ENCODE results near the gene IL23R. TPM values are rescaled to one million over a fixed set of nuclear protein-coding genes. Genes with fewer than 3 reads are reported as not detected.

IL23R gene
- total RNA-seq (under 1 TPM in 1 of 2 donors, not detected in 1; 0.21 TPM), polyA plus RNA-seq (not detected)
- long read RNA-seq, donor 1, result 0 reads
- long read RNA-seq, donor 2, result 0 reads

GRCh38 chr1:67166196-67166595 lies at the start of gene IL23R:
TSS of gene IL23R (plus strand) at chr1:67166454. CDS start at chr1:67168121, 1,667 bp downstream.
- Histone ChIP-seq H3K36me3 (ENCODE audit: control insufficient read depth in 1 of 2, insufficient read depth in 2 of 2, low read length in 1 of 2) (no peaks in the 10 kb centered on the region), H3K27ac (ENCODE audit: low read depth in 1 of 2, low read length in 2 of 2) (no peak within 1 kb of the TSS), H3K4me3 (ENCODE audit: low read length in 2 of 2) (no peak within 1 kb of the TSS), H3K4me1 (ENCODE audit: control insufficient read depth in 1 of 2, insufficient read depth in 2 of 2, low read length in 2 of 2) (no peaks in the 10 kb centered on the region), H3K27me3 (ENCODE audit: control insufficient read depth in 1 of 2, insufficient read depth in 2 of 2, low read length in 1 of 2) (no peaks in the 10 kb centered on the region), H3K9me3 (ENCODE audit: control insufficient read depth, low read length) (no peaks in the 10 kb centered on the region)
- WGBS, 2 donors, result 49 to 62% methylated on average over 4 of the region's 4 CpGs
- ATAC-seq (ENCODE audit: low FRiP score), result no peak
- no peak for DNase-seq
- intact Hi-C loops (cut with DNase I), result no loop called here

DNA sequence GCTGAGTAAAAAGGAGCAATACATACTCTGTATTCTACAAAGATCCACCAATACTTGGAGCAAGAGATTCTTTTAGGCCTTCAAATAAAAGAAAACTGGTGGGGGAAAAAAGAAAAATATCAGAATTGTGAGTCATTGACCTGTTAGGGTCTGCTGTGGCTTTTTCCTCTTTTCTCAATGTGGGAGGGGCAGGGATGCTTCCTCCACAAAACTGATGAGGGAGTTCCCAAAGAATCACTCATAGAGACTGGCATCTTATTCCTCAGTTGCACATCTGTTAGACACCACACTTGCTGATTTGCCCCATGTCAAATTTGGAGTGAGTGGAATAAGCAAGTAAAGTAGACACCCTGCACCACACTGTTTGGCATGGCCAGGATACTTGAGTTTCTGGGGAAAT lies 48.1 kb upstream of the IL23R start:
- intact Hi-C loops (cut with DNase I), result no loop called here
- no peaks in the 10 kb centered on the region for H3K9me3 ChIP-seq (ENCODE audit: control insufficient read depth, low read length)
- H3K27ac ChIP-seq (ENCODE audit: low read depth in 1 of 2, low read length in 2 of 2), result no peak overlapping the region
- H3K27me3 ChIP-seq (ENCODE audit: control insufficient read depth in 1 of 2, insufficient read depth in 2 of 2, low read length in 1 of 2), result no peaks in the 10 kb centered on the region
- H3K4me3 ChIP-seq (ENCODE audit: low read length in 2 of 2), result no peak overlapping the region
- H3K36me3 ChIP-seq (ENCODE audit: control insufficient read depth in 1 of 2, insufficient read depth in 2 of 2, low read length in 1 of 2), result no peaks in the 10 kb centered on the region
- no peaks in the 10 kb centered on the region for H3K4me1 ChIP-seq (ENCODE audit: control insufficient read depth in 1 of 2, insufficient read depth in 2 of 2, low read length in 2 of 2)
- DNase-seq, result no peak
- ATAC-seq (ENCODE audit: low FRiP score), result no peak

DNA sequence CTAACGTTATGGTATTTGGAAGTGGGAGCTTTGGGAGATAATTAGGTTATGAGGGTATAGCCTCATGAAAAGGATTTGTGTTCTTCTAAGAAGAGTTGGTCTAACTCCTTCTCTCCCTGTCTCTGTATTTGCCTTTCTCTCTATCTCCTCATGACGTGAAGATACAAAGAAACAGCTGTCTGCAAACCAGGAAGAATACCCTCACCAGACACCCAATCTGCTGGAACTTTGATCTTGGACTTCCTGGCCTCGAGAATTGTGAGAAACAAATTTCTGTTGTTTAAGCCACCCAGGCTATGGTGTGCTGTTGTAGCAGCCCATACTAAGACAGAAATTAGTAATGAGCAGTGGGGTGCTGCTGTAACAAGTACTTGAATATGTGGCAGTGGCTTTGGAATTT lies 47.6 kb upstream of the IL23R start:
- WGBS, 2 donors, result 66 to 73% methylated on average over 3 of the region's 3 CpGs
- no peak overlapping the region for H3K4me3 ChIP-seq (ENCODE audit: low read length in 2 of 2)
- no peaks in the 10 kb centered on the region for H3K27me3 ChIP-seq (ENCODE audit: control insufficient read depth in 1 of 2, insufficient read depth in 2 of 2, low read length in 1 of 2)
- H3K9me3 ChIP-seq (ENCODE audit: control insufficient read depth, low read length), result no peaks in the 10 kb centered on the region
- H3K36me3 ChIP-seq (ENCODE audit: control insufficient read depth in 1 of 2, insufficient read depth in 2 of 2, low read length in 1 of 2), result no peaks in the 10 kb centered on the region
- no peak overlapping the region for H3K27ac ChIP-seq (ENCODE audit: low read depth in 1 of 2, low read length in 2 of 2)
- intact Hi-C loops (cut with DNase I), result no loop called here
- H3K4me1 ChIP-seq (ENCODE audit: control insufficient read depth in 1 of 2, insufficient read depth in 2 of 2, low read length in 2 of 2), result no peaks in the 10 kb centered on the region
- no peak for ATAC-seq (ENCODE audit: low FRiP score)
- no peak for DNase-seq

DNA sequence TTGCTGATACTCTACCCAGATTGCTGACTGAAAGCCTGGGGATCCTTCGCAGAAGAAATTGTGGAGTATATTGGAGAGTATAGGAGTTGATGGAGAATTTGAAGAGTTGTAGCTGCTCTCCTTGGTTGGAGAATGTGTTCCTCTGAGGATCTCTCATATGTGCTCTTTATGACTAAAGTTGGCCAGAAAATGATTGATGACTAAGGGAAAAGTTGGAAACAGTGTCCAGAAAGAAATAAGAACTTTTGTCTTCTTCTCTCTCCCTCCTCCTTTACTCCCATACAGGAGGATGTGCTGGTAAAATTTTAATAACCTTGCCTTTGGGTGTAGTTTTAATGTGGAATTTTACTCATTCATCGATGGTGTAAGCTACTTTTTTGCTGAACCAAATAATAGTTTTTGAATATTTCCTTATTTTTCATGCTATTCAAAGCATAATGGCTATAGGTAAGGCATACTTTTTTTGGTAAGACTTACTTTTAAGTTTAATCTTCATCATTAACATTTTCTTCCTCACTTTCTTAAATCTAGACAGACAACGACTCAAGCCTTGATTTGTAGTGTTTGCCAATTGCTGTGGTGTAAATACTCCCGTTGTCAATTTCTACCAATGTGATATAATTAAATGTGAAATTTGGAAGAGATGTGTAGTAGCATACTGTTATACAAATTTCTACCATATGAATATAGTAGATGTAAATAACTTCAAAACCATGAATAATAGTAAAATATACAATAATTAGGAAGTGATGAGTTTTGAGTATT lies 45.2 kb upstream of the IL23R start:
- no peaks in the 10 kb centered on the region for H3K9me3 ChIP-seq (ENCODE audit: control insufficient read depth, low read length)
- H3K36me3 ChIP-seq (ENCODE audit: control insufficient read depth in 1 of 2, insufficient read depth in 2 of 2, low read length in 1 of 2), result no peaks in the 10 kb centered on the region
- no peaks in the 10 kb centered on the region for H3K4me1 ChIP-seq (ENCODE audit: control insufficient read depth in 1 of 2, insufficient read depth in 2 of 2, low read length in 2 of 2)
- no peak overlapping the region for H3K4me3 ChIP-seq (ENCODE audit: low read length in 2 of 2)
- no peak overlapping the region for H3K27ac ChIP-seq (ENCODE audit: low read depth in 1 of 2, low read length in 2 of 2)
- H3K27me3 ChIP-seq (ENCODE audit: control insufficient read depth in 1 of 2, insufficient read depth in 2 of 2, low read length in 1 of 2), result no peaks in the 10 kb centered on the region
- DNase-seq, result no peak
- no peak for ATAC-seq (ENCODE audit: low FRiP score)
- 91 to 96% methylated on average over 4 of the region's 4 CpGs for WGBS, 2 donors
- intact Hi-C loops (cut with DNase I), result no loop called here

DNA sequence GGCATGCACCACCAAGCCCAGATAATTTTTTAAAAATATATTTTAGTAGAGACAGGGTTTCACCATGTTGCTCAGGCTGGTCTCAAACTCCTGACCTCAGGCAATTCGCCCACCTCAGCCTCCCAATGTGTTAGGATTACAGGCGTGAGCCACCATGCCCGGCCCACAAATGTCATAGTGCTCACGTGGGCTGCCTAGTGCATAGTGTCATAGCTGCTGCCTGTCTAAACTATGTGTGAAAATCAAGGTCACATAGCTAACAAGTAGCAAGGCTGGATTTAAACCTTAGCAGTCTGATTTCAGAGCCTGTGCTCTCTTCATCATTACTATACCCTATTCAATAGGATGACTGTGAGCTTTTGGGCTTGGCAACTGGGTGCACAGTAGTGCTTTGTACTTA lies 41.8 kb upstream of the IL23R start:
- Histone ChIP-seq H3K4me1 (ENCODE audit: control insufficient read depth in 1 of 2, insufficient read depth in 2 of 2, low read length in 2 of 2) (no peaks in the 10 kb centered on the region), H3K27ac (ENCODE audit: low read depth in 1 of 2, low read length in 2 of 2) (no peak overlapping the region), H3K36me3 (ENCODE audit: control insufficient read depth in 1 of 2, insufficient read depth in 2 of 2, low read length in 1 of 2) (no peaks in the 10 kb centered on the region), H3K9me3 (ENCODE audit: control insufficient read depth, low read length) (no peaks in the 10 kb centered on the region), H3K4me3 (ENCODE audit: low read length in 2 of 2) (no peak overlapping the region), H3K27me3 (ENCODE audit: control insufficient read depth in 1 of 2, insufficient read depth in 2 of 2, low read length in 1 of 2) (no peaks in the 10 kb centered on the region)
- no peak for DNase-seq
- 86 to 95% methylated on average over 4 of the region's 4 CpGs for WGBS, 2 donors
- ATAC-seq (ENCODE audit: low FRiP score), result no peak
- intact Hi-C loops (cut with DNase I), result no loop called here

GRCh38 chr1:67126111-67126746 lies 40.0 kb upstream of the IL23R start:
- H3K4me3 ChIP-seq (ENCODE audit: low read length in 2 of 2), result no peak overlapping the region
- no peaks in the 10 kb centered on the region for H3K9me3 ChIP-seq (ENCODE audit: control insufficient read depth, low read length)
- ATAC-seq (ENCODE audit: low FRiP score), result no peak
- H3K27ac ChIP-seq (ENCODE audit: low read depth in 1 of 2, low read length in 2 of 2), result no peak overlapping the region
- WGBS, 2 donors, result 42 to 56% methylated on average over 5 of the region's 5 CpGs
- H3K27me3 ChIP-seq (ENCODE audit: control insufficient read depth in 1 of 2, insufficient read depth in 2 of 2, low read length in 1 of 2), result no peaks in the 10 kb centered on the region
- intact Hi-C loops (cut with DNase I), result no loop called here
- DNase-seq, result no peak
- no peaks in the 10 kb centered on the region for H3K4me1 ChIP-seq (ENCODE audit: control insufficient read depth in 1 of 2, insufficient read depth in 2 of 2, low read length in 2 of 2)
- no peaks in the 10 kb centered on the region for H3K36me3 ChIP-seq (ENCODE audit: control insufficient read depth in 1 of 2, insufficient read depth in 2 of 2, low read length in 1 of 2)

- Histone ChIP-seq H3K27ac (ENCODE audit: low read depth in 1 of 2, low read length in 2 of 2) (no peak overlapping the region), H3K36me3 (ENCODE audit: control insufficient read depth in 1 of 2, insufficient read depth in 2 of 2, low read length in 1 of 2) (no peaks in the 10 kb centered on the region), H3K27me3 (ENCODE audit: control insufficient read depth in 1 of 2, insufficient read depth in 2 of 2, low read length in 1 of 2) (no peaks in the 10 kb centered on the region), H3K9me3 (ENCODE audit: control insufficient read depth, low read length) (no peaks in the 10 kb centered on the region), H3K4me1 (ENCODE audit: control insufficient read depth in 1 of 2, insufficient read depth in 2 of 2, low read length in 2 of 2) (no peaks in the 10 kb centered on the region), H3K4me3 (ENCODE audit: low read length in 2 of 2) (no peak overlapping the region)
- 93 to 96% methylated on average over 1 of the region's 1 CpG for WGBS, 2 donors
- no peak for DNase-seq
- intact Hi-C loops (cut with DNase I), result no loop called here
- ATAC-seq (ENCODE audit: low FRiP score), result no peak
These were observed 39.3 kb upstream of the IL23R start for GRCh38 chr1:67126974-67127373.

DNA sequence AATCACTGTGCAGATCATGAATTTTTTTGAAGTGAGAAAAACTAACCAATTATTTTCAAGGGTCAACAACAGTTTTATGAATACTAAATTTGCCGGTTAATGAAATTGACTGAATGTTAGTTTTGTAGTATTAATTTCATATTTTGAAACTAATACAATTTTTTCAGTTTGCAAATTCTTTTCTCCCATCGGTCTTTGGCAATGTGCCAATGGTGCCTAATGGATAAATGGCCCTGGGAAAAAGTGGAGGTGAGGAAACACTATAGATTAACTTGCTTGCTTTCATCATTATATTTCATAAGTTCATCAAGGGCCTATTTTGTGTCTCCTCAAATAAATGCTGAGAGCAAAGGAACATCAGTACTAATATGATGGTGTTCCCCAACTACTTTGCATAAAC lies 35.6 kb upstream of the IL23R start:
- 52 to 53% methylated on average over 2 of the region's 2 CpGs for WGBS, 2 donors
- no peaks in the 10 kb centered on the region for H3K4me1 ChIP-seq (ENCODE audit: control insufficient read depth in 1 of 2, insufficient read depth in 2 of 2, low read length in 2 of 2)
- no peaks in the 10 kb centered on the region for H3K36me3 ChIP-seq (ENCODE audit: control insufficient read depth in 1 of 2, insufficient read depth in 2 of 2, low read length in 1 of 2)
- DNase-seq (no peak), ATAC-seq (ENCODE audit: low FRiP score) (no peak)
- no peak overlapping the region for H3K27ac ChIP-seq (ENCODE audit: low read depth in 1 of 2, low read length in 2 of 2)
- H3K4me3 ChIP-seq (ENCODE audit: low read length in 2 of 2), result no peak overlapping the region
- intact Hi-C loops (cut with DNase I), result no loop called here
- H3K27me3 ChIP-seq (ENCODE audit: control insufficient read depth in 1 of 2, insufficient read depth in 2 of 2, low read length in 1 of 2), result no peaks in the 10 kb centered on the region
- H3K9me3 ChIP-seq (ENCODE audit: control insufficient read depth, low read length), result no peaks in the 10 kb centered on the region

- H3K9me3 ChIP-seq (ENCODE audit: control insufficient read depth, low read length), result no peaks in the 10 kb centered on the region
- H3K27me3 ChIP-seq (ENCODE audit: control insufficient read depth in 1 of 2, insufficient read depth in 2 of 2, low read length in 1 of 2), result no peaks in the 10 kb centered on the region
- intact Hi-C loops (cut with DNase I), result no loop called here
- no peak overlapping the region for H3K4me3 ChIP-seq (ENCODE audit: low read length in 2 of 2)
- no peaks in the 10 kb centered on the region for H3K36me3 ChIP-seq (ENCODE audit: control insufficient read depth in 1 of 2, insufficient read depth in 2 of 2, low read length in 1 of 2)
- no peak overlapping the region for H3K27ac ChIP-seq (ENCODE audit: low read depth in 1 of 2, low read length in 2 of 2)
- WGBS, 2 donors, result 90 to 92% methylated on average over 2 of the region's 2 CpGs
- H3K4me1 ChIP-seq (ENCODE audit: control insufficient read depth in 1 of 2, insufficient read depth in 2 of 2, low read length in 2 of 2), result no peaks in the 10 kb centered on the region
- DNase-seq, result no peak
- no peak for ATAC-seq (ENCODE audit: low FRiP score)
These were observed 33.1 kb upstream of the IL23R start for GRCh38 chr1:67133177-67133576.

Data from aorta (tissue), 5 donors.